A673 (cell line): ENCODE results near the gene FADD. TPM values are rescaled to one million over a fixed set of nuclear protein-coding genes. Genes with fewer than 3 reads are reported as not detected.

ENCODE experiments used
- BruUV-seq: library from RNA; stranded (reverse); fragments of 400-500 nt; replicated peaks from 2 replicates; lab custom pipeline; 2021; lab: Mats Ljungman, UMichigan
- CTCF ChIA-PET: fragments of 300-600 bp; sonication (Branson Sonifier 250); formaldehyde crosslinking; loops from one replicate; lab custom pipeline; 2022; ENCODE audit warnings: antibody characterized with exemption; lab: Charles Lee
- POLR2A ChIA-PET: fragments of 300-600 bp; sonication (Branson Sonifier 250); formaldehyde crosslinking; loops from one replicate; lab custom pipeline; 2022; ENCODE audit warnings: antibody characterized with exemption; ENCODE audit not compliant: low non-redundant PET; lab: Charles Lee
- DNase-seq: peaks from one replicate; pipeline ENCODE4 v3.0.0-alpha.2; 2015; ENCODE audit warnings: low spot score
- H3K27ac ChIP-seq: fragments of 200-600 bp; sonication (generic); 2 replicates; pipeline ENCODE4 v1.5.1; 2016; ENCODE audit warnings: mixed run types, low read depth, mild to moderate bottlenecking, mixed read lengths, antibody characterized with exemption, low read length; ENCODE audit not compliant: poor library complexity, severe bottlenecking
- H3K27me3 ChIP-seq: fragments of 200-600 bp; sonication (generic); replicated peaks from 2 replicates; pipeline ENCODE4 v1.6.1; 2017; ENCODE audit warnings: mixed run types, low read depth, mild to moderate bottlenecking, mixed read lengths, antibody characterized with exemption, low read length; ENCODE audit not compliant: insufficient read depth, poor library complexity
- H3K36me3 ChIP-seq: fragments of 200-600 bp; sonication (generic); 2 replicates; pipeline ENCODE4 v1.6.1; 2016; ENCODE audit warnings: mixed run types, mild to moderate bottlenecking, mixed read lengths, antibody characterized with exemption, low read length; ENCODE audit not compliant: insufficient read depth, poor library complexity, severe bottlenecking
- H3K4me1 ChIP-seq: fragments of 200-600 bp; sonication (generic); 2 replicates; pipeline ENCODE4 v1.6.1; 2017; ENCODE audit warnings: mixed run types, mild to moderate bottlenecking, mixed read lengths, antibody characterized with exemption, low read length; ENCODE audit not compliant: insufficient read depth, poor library complexity, severe bottlenecking
- H3K4me3 ChIP-seq: fragments of 200-600 bp; sonication (generic); 2 replicates; pipeline ENCODE4 v1.5.1; 2016; ENCODE audit warnings: low read depth, mixed run types, mild to moderate bottlenecking, mixed read lengths, low read length; ENCODE audit not compliant: poor library complexity, severe bottlenecking
- H3K9me3 ChIP-seq: fragments of 200-600 bp; sonication (generic); 2 replicates; pipeline ENCODE4 v1.6.1; 2016; ENCODE audit warnings: mixed run types, low read depth, mild to moderate bottlenecking, mixed read lengths, antibody characterized with exemption, low read length; ENCODE audit not compliant: poor library complexity, severe bottlenecking
- EZH2 ChIP-seq: fragments of 200-600 bp; sonication (generic); IDR thresholded peaks from 2 replicates; pipeline ENCODE4 v1.6.1; 2017; ENCODE audit warnings: borderline replicate concordance, low read depth, mild to moderate bottlenecking, mixed read lengths, antibody characterized with exemption, low read length; ENCODE audit not compliant: poor library complexity, severe bottlenecking
- intact Hi-C: fragments of 100-400 bp; cut with micrococcal nuclease; formaldehyde crosslinking; loops from one replicate; pipeline ENCODE4 v1.10.0; 2022; ENCODE audit not compliant: unreplicated experiment
- total RNA-seq: library from RNA; stranded (reverse); gene quantifications from 2 replicates; pipeline ENCODE4 v1.2.3, GENCODE V29; 2021
- TF ChIP-seq, protein P1 (sequence below): fragments of 300-800, 200-600 bp; sonication (generic); conservative IDR thresholded peaks from 2 replicates; pipeline ENCODE4 v1.5.1; 2017; ENCODE audit warnings: low read depth, mild to moderate bottlenecking, antibody characterized with exemption, low read length, moderate library complexity, mixed read lengths

The FADD gene
- total RNA-seq, 1 experiment from 2014 or later = 62.7 TPM

DNA sequence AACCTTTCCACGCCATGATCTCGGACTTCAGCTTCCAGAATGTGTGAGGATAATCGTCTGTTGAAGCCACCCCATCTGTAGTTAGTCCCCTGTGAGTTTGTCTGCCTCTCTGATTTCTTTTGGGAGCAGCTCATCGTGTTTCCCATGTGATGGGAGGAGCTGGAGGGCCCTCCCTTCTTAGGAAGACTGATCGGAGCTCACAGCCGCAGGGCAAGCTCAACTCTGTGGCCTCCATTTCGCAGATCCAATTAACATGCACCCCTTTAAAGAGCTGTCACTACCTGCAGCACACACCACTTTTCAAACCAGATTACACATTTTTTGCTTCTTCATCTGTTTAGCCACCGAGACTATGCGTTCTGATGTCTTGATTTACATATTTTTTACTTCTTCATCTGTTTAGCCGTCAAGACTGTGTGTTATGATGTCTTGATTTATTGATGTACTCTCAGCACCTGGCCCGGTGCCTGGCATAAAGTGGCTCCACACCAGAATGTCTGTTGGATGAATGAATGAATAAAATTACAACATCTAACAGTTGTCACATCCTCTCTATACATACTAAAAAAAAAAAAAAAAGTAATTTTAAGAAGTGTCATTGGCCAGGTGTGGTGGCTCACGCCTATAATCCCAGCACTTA lies 52.5 kb downstream of the FADD start:
- CTCF ChIA-PET = no interaction called here

More for the DNA sequence above, 52.5 kb downstream of the FADD start:
- H3K27me3 ChIP-seq = no peaks in the 10 kb centered on the region
- H3K4me3 ChIP-seq = no peak overlapping the region
- BruUV-seq = no TSS peak
- peaks cover 15% of the 10 kb centered on the region for H3K4me1 ChIP-seq
- no peaks in the 10 kb centered on the region for H3K36me3 ChIP-seq
- TF ChIP-seq, protein P1, sequence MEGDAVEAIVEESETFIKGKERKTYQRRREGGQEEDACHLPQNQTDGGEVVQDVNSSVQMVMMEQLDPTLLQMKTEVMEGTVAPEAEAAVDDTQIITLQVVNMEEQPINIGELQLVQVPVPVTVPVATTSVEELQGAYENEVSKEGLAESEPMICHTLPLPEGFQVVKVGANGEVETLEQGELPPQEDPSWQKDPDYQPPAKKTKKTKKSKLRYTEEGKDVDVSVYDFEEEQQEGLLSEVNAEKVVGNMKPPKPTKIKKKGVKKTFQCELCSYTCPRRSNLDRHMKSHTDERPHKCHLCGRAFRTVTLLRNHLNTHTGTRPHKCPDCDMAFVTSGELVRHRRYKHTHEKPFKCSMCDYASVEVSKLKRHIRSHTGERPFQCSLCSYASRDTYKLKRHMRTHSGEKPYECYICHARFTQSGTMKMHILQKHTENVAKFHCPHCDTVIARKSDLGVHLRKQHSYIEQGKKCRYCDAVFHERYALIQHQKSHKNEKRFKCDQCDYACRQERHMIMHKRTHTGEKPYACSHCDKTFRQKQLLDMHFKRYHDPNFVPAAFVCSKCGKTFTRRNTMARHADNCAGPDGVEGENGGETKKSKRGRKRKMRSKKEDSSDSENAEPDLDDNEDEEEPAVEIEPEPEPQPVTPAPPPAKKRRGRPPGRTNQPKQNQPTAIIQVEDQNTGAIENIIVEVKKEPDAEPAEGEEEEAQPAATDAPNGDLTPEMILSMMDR = no peak
- TF ChIP-seq EZH2 = no peak
- no peaks in the 10 kb centered on the region for H3K9me3 ChIP-seq
- intact Hi-C loops = no loop called here
- POLR2A ChIA-PET = no interaction called here
- H3K27ac ChIP-seq = no peak overlapping the region
- DNase-seq = peak; percentile 62

Other genes with a start within 250 kb of the FADD start
- gene ANO1, start 125.0 kb upstream of the FADD start, total RNA-seq = 0.59 and 0.90 TPM in 2 replicates
- gene PPFIA1, start 67.4 kb downstream of the FADD start, total RNA-seq = 104 and 113 TPM in 2 replicates
- gene CTTN, start 195.2 kb downstream of the FADD start, total RNA-seq = 247 TPM in 2 replicates